ENCODE results near the gene TNFRSF4.

DNA sequence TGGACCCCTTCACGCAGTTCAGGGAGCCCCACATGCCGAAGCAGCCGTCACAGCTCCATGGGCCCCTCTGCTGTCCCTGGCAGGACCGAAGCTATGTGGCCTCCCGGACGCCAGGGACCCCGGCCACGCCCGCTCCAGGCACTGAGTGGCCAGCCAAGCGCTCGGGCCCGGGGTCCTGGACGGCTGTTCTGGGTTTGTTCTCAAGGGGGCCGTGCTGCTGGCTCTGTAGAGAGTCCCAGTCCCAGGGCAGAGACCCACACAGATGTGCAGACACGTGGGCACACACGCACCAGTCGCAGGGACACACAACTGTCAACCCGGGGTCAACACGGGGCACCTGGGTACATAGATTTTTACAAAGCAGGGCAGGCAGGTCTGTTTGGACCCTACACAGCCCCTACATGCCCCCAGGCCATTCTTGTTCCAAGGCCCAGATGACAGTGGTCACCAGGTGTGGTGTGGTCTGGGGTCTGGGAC, 24.8 kb upstream of the TNFRSF4 start:
- TF ChIP-seq, protein P1, sequence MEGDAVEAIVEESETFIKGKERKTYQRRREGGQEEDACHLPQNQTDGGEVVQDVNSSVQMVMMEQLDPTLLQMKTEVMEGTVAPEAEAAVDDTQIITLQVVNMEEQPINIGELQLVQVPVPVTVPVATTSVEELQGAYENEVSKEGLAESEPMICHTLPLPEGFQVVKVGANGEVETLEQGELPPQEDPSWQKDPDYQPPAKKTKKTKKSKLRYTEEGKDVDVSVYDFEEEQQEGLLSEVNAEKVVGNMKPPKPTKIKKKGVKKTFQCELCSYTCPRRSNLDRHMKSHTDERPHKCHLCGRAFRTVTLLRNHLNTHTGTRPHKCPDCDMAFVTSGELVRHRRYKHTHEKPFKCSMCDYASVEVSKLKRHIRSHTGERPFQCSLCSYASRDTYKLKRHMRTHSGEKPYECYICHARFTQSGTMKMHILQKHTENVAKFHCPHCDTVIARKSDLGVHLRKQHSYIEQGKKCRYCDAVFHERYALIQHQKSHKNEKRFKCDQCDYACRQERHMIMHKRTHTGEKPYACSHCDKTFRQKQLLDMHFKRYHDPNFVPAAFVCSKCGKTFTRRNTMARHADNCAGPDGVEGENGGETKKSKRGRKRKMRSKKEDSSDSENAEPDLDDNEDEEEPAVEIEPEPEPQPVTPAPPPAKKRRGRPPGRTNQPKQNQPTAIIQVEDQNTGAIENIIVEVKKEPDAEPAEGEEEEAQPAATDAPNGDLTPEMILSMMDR (conservative IDR thresholded peaks at IDR 0.05) = no peak
- no peak for TF ChIP-seq ZFX (IDR thresholded peaks at IDR 0.05)
